Stimulated activated CD8-positive, alpha-beta memory T cell treated with anti-CD3 and anti-CD28 coated beads, Interleukin-15, amount 100 ng/mL, for 48 hours (primary cell): ENCODE results near the gene CCDC85A.

Experiments
- DNase-seq, 2 donors: peaks; one replicate each; pipeline ENCODE4 v3.0.0-alpha.2; 2020; ENCODE audit warnings: low read depth in 2 of 2

The CCDC85A gene

GRCh38 chr2:56372071-56372656 is 188.4 kb downstream of the CCDC85A start:
- no peak for DNase-seq

GRCh38 chr2:56375251-56375650 is 191.5 kb downstream of the CCDC85A start:
- DNase-seq = no peak

GRCh38 chr2:56376699-56377665 is 193.2 kb downstream of the CCDC85A start:
- DNase-seq = no peak

GRCh38 chr2:56379066-56379465 is 195.3 kb downstream of the CCDC85A start:
- no peak for DNase-seq

DNA sequence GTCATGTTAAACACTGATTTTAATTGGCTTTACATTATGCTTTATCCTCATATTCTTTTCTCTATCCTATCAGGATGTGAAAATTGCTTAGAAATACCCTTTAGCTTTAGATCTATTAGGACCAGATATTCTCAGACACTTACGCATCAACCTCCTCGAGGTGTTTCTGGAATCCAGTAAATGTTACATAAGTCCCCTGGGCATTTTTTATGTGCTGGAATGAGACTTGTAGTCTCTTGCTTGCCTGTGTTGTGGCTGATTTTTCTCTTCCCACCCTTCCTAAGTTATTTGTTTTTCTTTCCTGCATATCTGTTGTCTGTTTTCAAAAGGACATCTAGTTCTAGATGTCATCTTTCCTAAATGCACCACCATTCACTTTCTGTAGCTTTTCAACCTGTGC is 197.1 kb downstream of the CCDC85A start:
- no peak for DNase-seq

- DNase-seq = no peak
These were observed 198.7 kb downstream of the CCDC85A start for GRCh38 chr2:56382466-56382865.

DNA sequence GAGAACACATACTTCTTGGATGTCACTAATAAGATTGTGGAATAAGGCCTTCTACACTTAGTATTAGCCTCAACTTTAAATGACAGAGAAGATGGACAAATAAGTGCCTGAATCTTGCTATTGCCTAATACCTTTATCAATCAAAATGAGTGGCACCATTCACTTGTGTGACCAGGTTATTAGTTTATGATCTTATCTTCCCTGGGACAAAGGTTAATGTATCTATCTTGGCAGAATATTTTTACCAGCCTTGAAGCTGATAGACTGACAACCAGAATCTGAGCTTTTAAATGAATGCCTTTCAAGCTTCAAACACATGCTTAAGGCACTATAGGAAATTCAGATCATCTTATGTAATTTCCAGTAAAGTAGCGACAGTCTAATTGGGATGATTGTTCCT is 202.9 kb downstream of the CCDC85A start:
- DNase-seq = no peak

DNA sequence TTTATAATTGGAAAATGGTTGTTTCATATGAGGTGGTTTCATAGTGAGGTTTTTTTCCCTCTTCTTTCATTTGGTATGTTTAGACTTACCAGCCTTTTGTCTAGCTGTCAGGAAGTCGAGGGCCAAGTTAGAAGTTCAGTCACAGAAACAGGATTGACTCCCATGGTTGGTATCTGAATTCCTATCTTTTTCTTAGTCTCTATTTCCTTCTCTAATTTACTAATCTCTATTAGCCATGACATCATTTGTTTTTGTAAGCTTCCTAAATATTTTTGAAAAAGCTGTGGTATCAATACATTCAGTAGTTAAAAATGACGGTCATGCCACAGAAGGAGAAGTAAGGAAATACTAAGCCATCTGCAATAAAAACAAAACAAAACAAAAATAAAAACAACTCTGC is 206.9 kb downstream of the CCDC85A start:
- no peak for DNase-seq

- DNase-seq = no peak
These were observed 226.3 kb downstream of the CCDC85A start for GRCh38 chr2:56410140-56410539.

GRCh38 chr2:56416500-56417176 is 232.8 kb downstream of the CCDC85A start:
- DNase-seq = no peak
